Nephron (organoid): Measurements from ENCODE around the gene PALD1.
A peak's percentile ranks its signal among the peaks of the same experiment; 100 is the strongest.

Experiments
- H3K27ac Mint-ChIP-seq, 3 experiments: 2 replicates each; pipeline ENCODE4 v1.8.0; 2020; ENCODE audit warnings: mixed read lengths in 3 of 3, mild to moderate bottlenecking in 2 of 3, moderate library complexity in 1 of 3
- H3K27me3 Mint-ChIP-seq: 2 replicates; pipeline ENCODE4 v1.8.0; 2021; ENCODE audit warnings: low read depth, mild to moderate bottlenecking, moderate library complexity, mixed read lengths
- H3K36me3 Mint-ChIP-seq: 2 replicates; pipeline ENCODE4 v1.8.0; 2020; ENCODE audit warnings: low read depth, mixed read lengths
- H3K4me1 Mint-ChIP-seq: 2 replicates; pipeline ENCODE4 v1.8.0; 2020; ENCODE audit warnings: mixed read lengths
- H3K4me3 Mint-ChIP-seq, 3 experiments: 2 replicates each; pipeline ENCODE4 v1.8.0; 2020; ENCODE audit warnings: mild to moderate bottlenecking in 3 of 3, mixed read lengths in 3 of 3, moderate library complexity in 2 of 3
- H3K9me3 Mint-ChIP-seq: 2 replicates; pipeline ENCODE4 v1.8.0; 2020; ENCODE audit warnings: mixed read lengths
- CTCF ChIP-seq, 3 experiments: fragments of 200-600 bp; sonication (generic); IDR thresholded peaks; one replicate each; pipeline ENCODE4 v1.5.0; 2021; ENCODE audit warnings: antibody characterized with exemption in 3 of 3; ENCODE audit not compliant: unreplicated experiment in 3 of 3

Gene PALD1

GRCh38 chr10:70590655-70591416, 112.3 kb downstream of the PALD1 start:
- Mint-ChIP-seq H3K27ac (peak overlapping the region in 2 of 3 experiments; percentile 14 to 90), H3K27me3 (peaks cover 8% of the 10 kb centered on the region), H3K4me1 (peaks cover 65% of the 10 kb centered on the region), H3K9me3 (no peaks in the 10 kb centered on the region), H3K4me3 (no peak overlapping the region), H3K36me3 (no peaks in the 10 kb centered on the region)
- no peak for TF ChIP-seq CTCF (IDR thresholded peaks at IDR 0.05; ENCODE audit: unreplicated experiment in 3 of 3)

GRCh38 chr10:70592186-70592735, 113.7 kb downstream of the PALD1 start:
- H3K36me3 Mint-ChIP-seq: no peaks in the 10 kb centered on the region
- TF ChIP-seq CTCF (IDR thresholded peaks at IDR 0.05; ENCODE audit: unreplicated experiment in 3 of 3): no peak
- H3K4me3 Mint-ChIP-seq: no peak overlapping the region
- H3K9me3 Mint-ChIP-seq: no peaks in the 10 kb centered on the region
- H3K27me3 Mint-ChIP-seq: peaks cover 20% of the 10 kb centered on the region
- peaks cover 65% of the 10 kb centered on the region for H3K4me1 Mint-ChIP-seq
- H3K27ac Mint-ChIP-seq: peak overlapping the region in 1 of 3 experiments; percentile 60

GRCh38 chr10:70592746-70593512, 114.4 kb downstream of the PALD1 start:
- H3K36me3 Mint-ChIP-seq: no peaks in the 10 kb centered on the region
- H3K4me1 Mint-ChIP-seq: peaks cover 64% of the 10 kb centered on the region
- H3K9me3 Mint-ChIP-seq: no peaks in the 10 kb centered on the region

GRCh38 chr10:70593513-70593890, 114.9 kb downstream of the PALD1 start:
- Mint-ChIP-seq H3K27me3 (peaks cover 21% of the 10 kb centered on the region), H3K27ac (no peak overlapping the region), H3K9me3 (no peaks in the 10 kb centered on the region), H3K4me1 (peaks cover 58% of the 10 kb centered on the region), H3K36me3 (no peaks in the 10 kb centered on the region), H3K4me3 (no peak overlapping the region)
- TF ChIP-seq CTCF (IDR thresholded peaks at IDR 0.05; ENCODE audit: unreplicated experiment in 3 of 3): no peak

More at GRCh38 chr10:70592746-70593512, 114.4 kb downstream of the PALD1 start:
- Mint-ChIP-seq H3K27me3 (peaks cover 21% of the 10 kb centered on the region), H3K27ac (peak overlapping the region in 2 of 3 experiments; percentile 60 to 70), H3K4me3 (no peak overlapping the region)
- TF ChIP-seq CTCF (IDR thresholded peaks at IDR 0.05; ENCODE audit: unreplicated experiment in 3 of 3): no peak

GRCh38 chr10:70594161-70594560, 115.6 kb downstream of the PALD1 start:
- no peak for TF ChIP-seq CTCF (IDR thresholded peaks at IDR 0.05; ENCODE audit: unreplicated experiment in 3 of 3)
- Mint-ChIP-seq H3K4me3 (no peak overlapping the region), H3K27ac (no peak overlapping the region), H3K9me3 (no peaks in the 10 kb centered on the region), H3K27me3 (peaks cover 21% of the 10 kb centered on the region), H3K4me1 (peaks cover 52% of the 10 kb centered on the region), H3K36me3 (no peaks in the 10 kb centered on the region)
